GM04503 (cell line): Measurements from ENCODE around the gene TLCD2.
"Not testable (repeated sequence)": the region's sequence is repeated elsewhere in the genome, so short reads cannot be mapped to it uniquely, and the experiment has no call there.

Experiments used
- DNase-seq: peaks from one replicate; pipeline ENCODE4 v3.0.0-alpha.2; 2012; ENCODE audit warnings: low read depth

Gene TLCD2

GRCh38 chr17:1735834-1736347 lies 25.7 kb upstream of the TLCD2 start:
- DNase-seq = no peak

GRCh38 chr17:1735418-1735817 lies 25.2 kb upstream of the TLCD2 start:
- DNase-seq = no peak

GRCh38 chr17:1733759-1734158 lies 23.6 kb upstream of the TLCD2 start:
- no peak for DNase-seq

- no peak for DNase-seq
Measured at GRCh38 chr17:1732833-1733321, 22.7 kb upstream of the TLCD2 start.

- DNase-seq = no peak
Measured at GRCh38 chr17:1732241-1732832, 22.2 kb upstream of the TLCD2 start.

GRCh38 chr17:1731194-1731506 lies 21.0 kb upstream of the TLCD2 start:
- no peak for DNase-seq

- DNase-seq = no peak
Measured at GRCh38 chr17:1730326-1731193, 20.4 kb upstream of the TLCD2 start.

GRCh38 chr17:1729966-1730325 lies 19.8 kb upstream of the TLCD2 start:
- no peak for DNase-seq

GRCh38 chr17:1727876-1728630 lies 17.9 kb upstream of the TLCD2 start:
- DNase-seq = no peak

- no peak for DNase-seq
Measured at GRCh38 chr17:1727258-1727789, 17.1 kb upstream of the TLCD2 start.

GRCh38 chr17:1726626-1727257 lies 16.6 kb upstream of the TLCD2 start:
- no peak for DNase-seq

- no peak for DNase-seq
Measured at GRCh38 chr17:1725642-1726511, 15.7 kb upstream of the TLCD2 start.

GRCh38 chr17:1724869-1725641 lies 14.9 kb upstream of the TLCD2 start:
- no peak for DNase-seq

- no peak for DNase-seq
Measured at GRCh38 chr17:1724351-1724868, 14.2 kb upstream of the TLCD2 start, which contains the start of gene WDR81. Gene WDR81 (plus strand): TSS chr17:1724704. CDS start chr17:1724960, 256 bp downstream.

GRCh38 chr17:1722022-1722421 lies 11.8 kb upstream of the TLCD2 start:
- not testable (repeated sequence) for DNase-seq

GRCh38 chr17:1720856-1721386 lies 10.7 kb upstream of the TLCD2 start:
- no peak for DNase-seq

- DNase-seq = no peak
Measured at GRCh38 chr17:1718362-1719165, 8.4 kb upstream of the TLCD2 start.

- peak; percentile 95 for DNase-seq
Measured at GRCh38 chr17:1716912-1717695, 6.9 kb upstream of the TLCD2 start.
